SK-N-SH (cell line): ENCODE measurements around the gene USP22. TPM values are rescaled to one million over a fixed set of nuclear protein-coding genes. Genes with fewer than 3 reads are reported as not detected.

ENCODE experiments used
- CTCF ChIA-PET: fragments of 300-600, 350-600 bp; formaldehyde crosslinking; extraction: SDS; loops from one replicate; lab custom pipeline; 2021; lab: Yijun Ruan, JAX
- POLR2A ChIA-PET: fragments of 350-600 bp; sonication (Branson Sonifier 250); formaldehyde crosslinking; extraction: SDS; loops from one replicate; lab custom pipeline; 2020; ENCODE audit warnings: antibody characterized with exemption, inconsistent platforms; lab: Yijun Ruan, JAX
- DNase-seq: peaks from one replicate; pipeline ENCODE4 v3.0.0; 2012
- H2AFZ ChIP-seq: fragments of 200-600 bp; sonication (generic); 2 replicates; pipeline ENCODE4 v1.8.1; 2016; ENCODE audit warnings: antibody characterized with exemption, mild to moderate bottlenecking, low read depth
- H3F3A ChIP-seq: fragments of 200-600 bp; sonication (generic); replicated peaks from 2 replicates; pipeline ENCODE3; 2016; ENCODE audit warnings: antibody characterized with exemption, mild to moderate bottlenecking; ENCODE audit not compliant: insufficient read depth
- H3K27ac ChIP-seq, 2 experiments: fragments of 200-500 bp in 1 of 2; fragments of 200-600 bp in 1 of 2; sonication (Bioruptor generic) in 1 of 2; sonication (generic), shearing (Covaris generic) in 1 of 2; 2 replicates each; pipeline versions ENCODE4 v1.5.1 to v1.6.1; 2014 to 2016; ENCODE audit warnings: low read depth in 2 of 2, inconsistent platforms in 1 of 2, low read length in 1 of 2, mild to moderate bottlenecking in 1 of 2, mixed read lengths in 1 of 2
- H3K27me3 ChIP-seq: fragments of 200-600 bp; sonication (generic), shearing (Covaris generic); 2 replicates; pipeline ENCODE4 v1.6.1; 2016; ENCODE audit warnings: mixed run types; ENCODE audit not compliant: insufficient read depth
- H3K36me3 ChIP-seq, 2 experiments: fragments of 200-500 bp in 1 of 2; fragments of 200-600 bp in 1 of 2; sonication (Bioruptor generic) in 1 of 2; sonication (generic) in 1 of 2; replicated peaks in 1 of 2; 2 replicates each; pipeline versions ENCODE3 to v1.5.1; 2014 to 2016; ENCODE audit warnings: low read length in 1 of 2, mild to moderate bottlenecking in 1 of 2; ENCODE audit not compliant: insufficient read depth in 2 of 2, control insufficient read depth in 1 of 2
- H3K4me1 ChIP-seq, 2 experiments: fragments of 200-500 bp in 1 of 2; fragments of 200-600 bp in 1 of 2; sonication (Bioruptor generic) in 1 of 2; sonication (generic), shearing (Covaris generic) in 1 of 2; 2 replicates each; pipeline versions ENCODE4 v1.5.1 to v1.6.1; 2014 to 2016; ENCODE audit warnings: low read depth in 1 of 2, low read length in 1 of 2, mixed run types in 1 of 2; ENCODE audit not compliant: insufficient read depth in 2 of 2, control insufficient read depth in 1 of 2
- H3K4me2 ChIP-seq: fragments of 200-600 bp; sonication (generic), shearing (Covaris generic); 2 replicates; pipeline ENCODE4 v1.6.1; 2017; ENCODE audit warnings: mixed run types
- H3K4me3 ChIP-seq, 2 experiments: fragments of 200-500 bp in 1 of 2; fragments of 200-600 bp in 1 of 2; sonication (Bioruptor generic) in 1 of 2; sonication (generic), shearing (Covaris generic) in 1 of 2; 2 replicates each; pipeline versions ENCODE4 v1.5.1 to v1.8.1; 2014 to 2016; ENCODE audit warnings: low read depth in 2 of 2, inconsistent platforms in 1 of 2, low read length in 1 of 2, mild to moderate bottlenecking in 1 of 2, mixed read lengths in 1 of 2, moderate library complexity in 1 of 2
- H3K79me2 ChIP-seq: fragments of 200-600 bp; sonication (generic); 2 replicates; pipeline ENCODE4 v1.8.1; 2017; ENCODE audit warnings: mild to moderate bottlenecking; ENCODE audit not compliant: insufficient read depth
- H3K9ac ChIP-seq: fragments of 200-600 bp; sonication (generic); 2 replicates; pipeline ENCODE4 v1.6.1; 2017; ENCODE audit warnings: mixed run types
- H3K9me2 ChIP-seq: fragments of 200-600 bp; sonication (generic); 2 replicates; pipeline ENCODE4 v1.6.1; 2017; ENCODE audit warnings: mixed run types
- H3K9me3 ChIP-seq: fragments of 200-600 bp; sonication (generic); 2 replicates; pipeline ENCODE4 v1.6.1; 2017; ENCODE audit warnings: mixed run types, mild to moderate bottlenecking, moderate library complexity
- H4K20me1 ChIP-seq: fragments of 200-600 bp; sonication (generic); 2 replicates; pipeline ENCODE4 v1.6.1; 2017; ENCODE audit warnings: mild to moderate bottlenecking, mixed run types; ENCODE audit not compliant: insufficient read depth
- CHD2 ChIP-seq: fragments of 150-350 bp; IDR thresholded peaks from 2 replicates; pipeline ENCODE4 v1.6.1; 2018; ENCODE audit warnings: low read length; ENCODE audit not compliant: partially characterized antibody
- CTCF ChIP-seq: fragments of 200-600 bp; sonication (generic); IDR thresholded peaks from 2 replicates; pipeline ENCODE4 v1.6.1; 2017; ENCODE audit warnings: antibody characterized with exemption, mild to moderate bottlenecking, moderate library complexity
- EP300 ChIP-seq, 2 experiments: IDR thresholded peaks; 2 replicates each; pipeline versions ENCODE4 v1.4.0 to v1.6.1; 2012; ENCODE audit warnings: borderline replicate concordance in 1 of 2, low read depth in 1 of 2, low read length in 1 of 2
- FOXJ3 ChIP-seq: sonication (generic); formaldehyde crosslinking; IDR thresholded peaks from 2 replicates; pipeline ENCODE4 v1.5.1; 2020; ENCODE audit warnings: mild to moderate bottlenecking, missing genetic modification reagents
- GABPA ChIP-seq: IDR thresholded peaks from 2 replicates; pipeline ENCODE4 v1.4.0; 2012; ENCODE audit warnings: low read depth, mild to moderate bottlenecking
- PBX3 ChIP-seq: IDR thresholded peaks from 2 replicates; pipeline ENCODE4; 2012
- POLR2AphosphoS5 ChIP-seq: IDR thresholded peaks from 2 replicates; pipeline ENCODE4 v1.6.1; 2012; ENCODE audit warnings: low read depth, low read length
- SMC3 ChIP-seq: IDR thresholded peaks from 2 replicates; pipeline ENCODE4 v1.6.1; 2012; ENCODE audit warnings: low read depth, low read length, improper control_type of control experiment
- USF1 ChIP-seq: IDR thresholded peaks from 2 replicates; pipeline ENCODE4 v1.4.0; 2012; ENCODE audit warnings: low read depth, borderline replicate concordance
- USF2 ChIP-seq: fragments of 150-350 bp; IDR thresholded peaks from 2 replicates; pipeline ENCODE4 v1.6.1; 2017; ENCODE audit warnings: antibody characterized with exemption, low read length, low read depth, borderline replicate concordance
- WGBS: methylation state at CpG from one replicate; pipeline ENCODE4 v1.1.6; 2017; ENCODE audit warnings: low lambda C conversion rate; 5-methylcytosine and 5-hydroxymethylcytosine counted together
- polyA plus RNA-seq, 3 experiments: library from polyadenylated mRNA; depleted of rRNA; stranded (reverse); fragments of >200 nt; gene quantifications; 2 replicates each; pipeline ENCODE4 v1.2.3, GENCODE V29; 2012
- TF ChIP-seq, protein P1 (sequence below): fragments of 150-350 bp; IDR thresholded peaks from 2 replicates; pipeline ENCODE4 v1.6.1; 2016; ENCODE audit warnings: mild to moderate bottlenecking, low read depth, low read length

The USP22 gene
- polyA plus RNA-seq, 1 of the 3 experiments (the other 2 are of a cell fraction) = 142 TPM

- Histone ChIP-seq H2AFZ (no peak overlapping the region), H3K79me2 (peaks cover 100% of the 10 kb centered on the region), H3K4me2 (no peak overlapping the region), H3K27me3 (no peaks in the 10 kb centered on the region), H3K4me1 (peaks cover 0 to 6% of the 10 kb centered on the region in 2 experiments; a peak in 1 of 4 replicates), H3F3A (peaks cover 24% of the 10 kb centered on the region), H3K4me3 (no peak overlapping the region), H3K9me2 (no peaks in the 10 kb centered on the region), H3K9ac (no peak overlapping the region), H3K27ac (no peak overlapping the region), H3K36me3 (peaks cover 88% of the 10 kb centered on the region in 2 experiments), H3K9me3 (no peaks in the 10 kb centered on the region), H4K20me1 (peaks cover 98% of the 10 kb centered on the region)
- POLR2A ChIA-PET = no interaction called here
- TF ChIP-seq PBX3 = no peak
- no peak for TF ChIP-seq POLR2AphosphoS5
- TF ChIP-seq, protein P1, sequence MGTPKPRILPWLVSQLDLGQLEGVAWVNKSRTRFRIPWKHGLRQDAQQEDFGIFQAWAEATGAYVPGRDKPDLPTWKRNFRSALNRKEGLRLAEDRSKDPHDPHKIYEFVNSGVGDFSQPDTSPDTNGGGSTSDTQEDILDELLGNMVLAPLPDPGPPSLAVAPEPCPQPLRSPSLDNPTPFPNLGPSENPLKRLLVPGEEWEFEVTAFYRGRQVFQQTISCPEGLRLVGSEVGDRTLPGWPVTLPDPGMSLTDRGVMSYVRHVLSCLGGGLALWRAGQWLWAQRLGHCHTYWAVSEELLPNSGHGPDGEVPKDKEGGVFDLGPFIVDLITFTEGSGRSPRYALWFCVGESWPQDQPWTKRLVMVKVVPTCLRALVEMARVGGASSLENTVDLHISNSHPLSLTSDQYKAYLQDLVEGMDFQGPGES = no peak
- no peak for TF ChIP-seq SMC3
- no peak for TF ChIP-seq CTCF
- no peak for TF ChIP-seq USF1
- no peak for TF ChIP-seq FOXJ3
- no peak for TF ChIP-seq EP300 (IDR thresholded peaks at IDR 0.05; ENCODE audit: borderline replicate concordance in 1 of 2, low read depth in 1 of 2, low read length in 1 of 2)
- no peak for TF ChIP-seq CHD2
- TF ChIP-seq USF2 = no peak
- TF ChIP-seq GABPA = no peak
- 88% methylated on average over 10 of the region's 10 CpGs for WGBS
- DNase-seq = no peak
- CTCF ChIA-PET = interaction anchor here (0.8 to 1.1 kb wide), 3 partner anchors 10 to 16 kb away, joined by 3 to 5 read pairs (median 5); no protein-coding TSS in a partner anchor
Observed at GRCh38 chr17:21008992-21009671, 33.7 kb downstream of the USP22 start.
